HG02943 (cell line): ENCODE data around the gene TNFRSF1A.

ENCODE experiments used
- ATAC-seq: cut with Tn5 transposase; IDR thresholded peaks from one replicate; pipeline ENCODE4 v1.9.1; 2021; ENCODE audit warnings: mild to moderate bottlenecking, low read depth, moderate library complexity; ENCODE audit not compliant: unreplicated experiment

TNFRSF1A gene

GRCh38 chr12:6326316-6327228 is 15.3 kb downstream of the TNFRSF1A start:
- ATAC-seq, result no peak

- ATAC-seq, result no peak
These were observed 16.7 kb downstream of the TNFRSF1A start for GRCh38 chr12:6324936-6325750.

- no peak for ATAC-seq
These were observed 17.7 kb downstream of the TNFRSF1A start for GRCh38 chr12:6323995-6324711.

GRCh38 chr12:6323340-6323994 is 18.4 kb downstream of the TNFRSF1A start:
- peak; percentile 63 for ATAC-seq

GRCh38 chr12:6322969-6323339 is 18.9 kb downstream of the TNFRSF1A start:
- no peak for ATAC-seq

DNA sequence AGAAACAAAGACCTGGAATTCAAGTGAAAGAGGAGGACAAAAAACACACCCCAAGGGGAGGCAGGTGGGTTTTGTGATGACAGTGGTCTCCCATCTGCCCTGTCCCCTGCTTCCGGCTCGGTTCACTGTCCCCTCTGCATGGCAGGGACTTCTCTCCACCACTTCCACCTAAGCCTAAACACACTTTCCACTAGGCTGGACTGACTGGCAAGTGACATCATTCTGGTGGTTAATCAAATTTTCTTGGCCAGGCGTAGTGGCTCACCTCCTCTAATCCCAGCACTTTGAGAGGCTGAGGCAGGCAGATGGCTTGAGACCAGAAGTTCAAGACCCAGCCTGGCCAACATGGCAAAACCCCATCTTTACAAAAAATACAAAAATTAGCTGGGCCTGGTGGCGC is 19.5 kb downstream of the TNFRSF1A start:
- no peak for ATAC-seq

DNA sequence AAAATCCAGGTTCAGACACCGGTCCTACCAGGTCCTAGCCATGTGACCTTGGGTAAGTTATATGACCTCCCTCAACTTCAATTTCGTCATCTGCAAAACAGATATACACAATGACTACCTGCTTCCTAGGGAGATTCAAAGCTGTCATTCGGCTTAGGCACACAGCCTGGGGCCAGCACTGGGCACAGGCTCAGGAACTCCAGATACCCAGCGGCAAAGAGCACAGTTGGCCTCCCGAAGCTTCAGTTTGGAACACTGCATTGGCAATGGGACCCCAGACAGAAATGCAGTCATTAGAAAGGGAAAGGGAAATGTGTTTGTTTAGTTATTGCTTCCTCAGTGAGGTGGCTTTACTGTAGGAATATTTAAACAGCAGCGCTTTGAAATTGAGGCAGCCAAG is 20.0 kb downstream of the TNFRSF1A start:
- ATAC-seq, result no peak

GRCh38 chr12:6319446-6319845 is 22.4 kb downstream of the TNFRSF1A start:
- ATAC-seq, result no peak

DNA sequence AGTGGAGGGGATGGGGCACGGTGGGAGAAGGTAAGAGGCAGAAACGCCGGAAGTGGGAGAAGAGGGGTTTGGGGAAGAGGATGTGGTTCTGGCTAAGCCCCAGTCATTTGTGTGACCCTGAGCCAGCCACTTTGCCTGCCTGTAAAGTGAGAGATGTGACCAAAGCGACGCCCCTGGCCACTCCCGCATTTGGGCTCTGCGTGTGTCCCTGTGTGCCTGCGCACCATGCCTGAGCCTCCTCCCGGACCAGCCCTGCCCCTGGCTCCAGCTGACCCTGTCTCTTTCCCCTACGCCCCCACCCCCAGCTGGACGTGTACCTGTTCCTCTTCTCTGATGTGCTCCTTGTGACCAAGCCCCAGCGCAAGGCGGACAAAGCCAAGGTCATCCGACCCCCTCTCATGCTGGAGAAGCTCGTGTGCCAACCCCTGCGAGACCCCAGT is 23.4 kb downstream of the TNFRSF1A start:
- ATAC-seq, result no peak

DNA sequence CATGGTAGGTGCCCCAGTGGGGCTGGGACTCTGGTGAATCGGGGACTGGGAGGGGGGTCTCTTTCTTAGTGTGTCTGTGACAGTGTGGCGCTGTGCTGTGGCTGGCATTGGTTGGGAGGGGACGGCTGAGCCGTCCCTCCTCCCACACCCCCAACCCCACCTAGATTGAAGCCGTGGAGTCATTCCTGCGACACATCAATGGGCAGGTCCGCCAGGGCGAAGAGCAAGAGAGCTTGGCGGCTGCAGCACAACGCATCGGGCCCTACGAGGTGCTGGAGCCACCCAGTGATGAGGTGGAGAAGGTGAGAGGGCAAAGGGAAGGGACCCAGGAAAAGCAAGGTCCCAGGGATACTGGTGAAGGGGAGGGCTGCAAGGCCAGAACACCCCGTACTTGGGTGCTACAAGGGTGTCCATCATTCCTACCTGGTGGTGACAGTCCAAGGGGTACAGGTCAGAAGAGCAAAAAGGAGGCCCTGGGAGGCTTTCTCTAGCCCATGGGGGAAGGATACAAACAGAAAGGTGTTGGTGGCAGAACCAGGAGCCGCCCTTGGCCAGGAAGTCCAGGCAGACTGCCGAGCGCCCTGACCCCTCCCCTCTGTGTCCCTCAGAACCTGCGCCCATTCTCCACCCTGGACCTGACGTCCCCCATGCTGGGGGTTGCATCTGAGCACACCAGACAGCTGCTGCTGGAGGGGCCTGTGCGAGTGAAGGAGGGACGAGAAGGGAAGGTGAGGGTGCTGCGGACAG is 24.0 kb downstream of the TNFRSF1A start:
- no peak for ATAC-seq

GRCh38 chr12:6316921-6317692 is 24.8 kb downstream of the TNFRSF1A start:
- no peak for ATAC-seq

- no peak for ATAC-seq
These were observed 25.9 kb downstream of the TNFRSF1A start for GRCh38 chr12:6315704-6316597.

- ATAC-seq, result no peak
These were observed 26.7 kb downstream of the TNFRSF1A start for GRCh38 chr12:6315184-6315583.

GRCh38 chr12:6314776-6315175 is 27.1 kb downstream of the TNFRSF1A start:
- no peak for ATAC-seq

- ATAC-seq, result no peak
These were observed 28.4 kb downstream of the TNFRSF1A start for GRCh38 chr12:6313326-6313940.

- no peak for ATAC-seq
These were observed 29.1 kb downstream of the TNFRSF1A start for GRCh38 chr12:6312529-6313325.
